Ishikawa (cell line): ENCODE data around the gene DDN.

Experiments used
- EP300 ChIP-seq: IDR thresholded peaks from 2 replicates; pipeline ENCODE4 v1.6.1; 2012; ENCODE audit warnings: borderline replicate concordance
- RAD21 ChIP-seq: IDR thresholded peaks from 2 replicates; pipeline ENCODE4 v1.6.1; 2012; ENCODE audit warnings: low read depth

DNA sequence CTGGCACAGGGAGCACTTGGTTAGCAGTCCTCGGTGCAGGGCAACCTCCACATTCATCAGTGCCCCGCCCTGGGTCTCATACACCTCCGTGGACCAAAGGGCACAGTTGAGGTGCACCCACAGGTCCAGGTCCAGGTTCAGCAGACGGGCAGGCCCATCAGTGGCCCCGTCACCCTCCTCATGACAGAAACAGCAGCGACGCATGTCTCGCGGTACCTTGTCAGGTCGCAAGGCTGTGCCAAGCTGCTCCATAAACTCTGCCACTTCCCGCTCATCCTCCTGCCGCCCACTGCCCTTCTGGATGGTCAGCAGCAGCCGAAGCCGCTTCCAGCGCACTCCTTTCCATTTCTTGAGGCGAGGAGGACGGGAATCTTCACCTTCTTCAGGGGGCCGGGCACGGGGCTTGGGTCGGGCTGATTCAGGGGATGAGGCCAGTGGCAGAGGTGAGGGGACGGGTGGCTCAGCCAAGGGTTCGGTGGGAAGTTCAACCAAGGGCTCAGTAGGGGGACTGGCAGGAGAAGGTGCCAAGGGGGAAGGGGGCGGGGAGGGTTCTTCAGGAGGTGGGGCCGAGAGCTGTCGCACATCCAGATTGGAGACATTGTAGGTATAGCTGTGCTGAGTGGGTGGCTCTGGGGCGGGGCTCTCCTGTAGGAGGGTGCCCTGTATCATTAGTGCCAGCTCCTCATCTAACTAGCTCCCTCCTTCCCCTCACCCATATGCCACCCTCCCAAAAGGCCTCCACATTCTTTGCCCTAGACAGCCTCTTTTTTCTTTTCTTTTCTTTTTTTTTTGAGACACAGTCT lies 27.7 kb upstream of the DDN start:
- TF ChIP-seq RAD21, result no peak
- TF ChIP-seq EP300, result no peak
